GM12874 (cell line): ENCODE data around the gene ZNF669.

Experiments
- CTCF ChIP-seq: IDR thresholded peaks from 2 replicates; pipeline ENCODE4 v1.5.1; 2011; ENCODE audit warnings: low read depth, mild to moderate bottlenecking, control low read depth, low read length, moderate library complexity; ENCODE audit not compliant: insufficient read depth

Gene ZNF669

GRCh38 chr1:247087256-247087655 is 16.9 kb downstream of the ZNF669 start:
- no peak for TF ChIP-seq CTCF

GRCh38 chr1:247085310-247085709 is 18.8 kb downstream of the ZNF669 start:
- TF ChIP-seq CTCF = no peak

- no peak for TF ChIP-seq CTCF
These were observed 19.4 kb downstream of the ZNF669 start for GRCh38 chr1:247084771-247085170.

- no peak for TF ChIP-seq CTCF
These were observed 24.8 kb downstream of the ZNF669 start for GRCh38 chr1:247079141-247079874.

- TF ChIP-seq CTCF = no peak
These were observed 25.7 kb downstream of the ZNF669 start, which contains the start of gene ZNF670 for GRCh38 chr1:247078258-247079140. ZNF670 (minus strand) TSS chr1:247078811; CDS start chr1:247078596, 215 bp downstream.

- TF ChIP-seq CTCF = no peak
These were observed 26.3 kb downstream of the ZNF669 start for GRCh38 chr1:247077876-247078257.

GRCh38 chr1:247077213-247077612 is 26.9 kb downstream of the ZNF669 start:
- no peak for TF ChIP-seq CTCF
